HG02870 (cell line): Measurements from ENCODE around the gene EPHB2.

Experiments
- ATAC-seq: cut with Tn5 transposase; IDR thresholded peaks from one replicate; pipeline ENCODE4 v1.9.1; 2021; ENCODE audit warnings: mild to moderate bottlenecking, moderate library complexity; ENCODE audit not compliant: unreplicated experiment

EPHB2 gene

DNA sequence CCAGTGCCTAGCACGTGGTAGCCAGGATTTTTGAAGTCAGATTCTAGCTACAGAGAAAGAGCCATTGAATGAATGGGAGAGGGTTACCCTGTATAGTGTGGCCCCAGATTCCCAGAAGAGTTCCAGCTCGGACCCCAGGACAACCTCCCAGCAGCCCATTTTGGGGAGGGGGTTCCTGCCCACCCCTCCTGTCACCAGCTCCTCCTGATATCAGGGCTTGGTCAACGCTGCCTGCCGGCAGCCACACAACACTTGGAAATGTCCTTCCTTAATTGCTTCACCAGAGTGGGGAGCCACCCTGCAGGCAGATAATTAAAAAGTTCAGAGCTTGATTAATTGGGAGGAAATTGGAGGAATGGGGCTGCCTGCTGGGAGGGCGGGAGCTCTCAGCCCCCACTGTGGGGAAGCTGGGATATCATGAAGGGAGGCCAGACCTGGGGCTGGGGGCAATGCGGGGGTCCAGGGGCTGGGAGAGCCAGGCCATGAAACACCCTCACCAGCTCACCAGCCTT, 141.6 kb downstream of the EPHB2 start:
- no peak for ATAC-seq

DNA sequence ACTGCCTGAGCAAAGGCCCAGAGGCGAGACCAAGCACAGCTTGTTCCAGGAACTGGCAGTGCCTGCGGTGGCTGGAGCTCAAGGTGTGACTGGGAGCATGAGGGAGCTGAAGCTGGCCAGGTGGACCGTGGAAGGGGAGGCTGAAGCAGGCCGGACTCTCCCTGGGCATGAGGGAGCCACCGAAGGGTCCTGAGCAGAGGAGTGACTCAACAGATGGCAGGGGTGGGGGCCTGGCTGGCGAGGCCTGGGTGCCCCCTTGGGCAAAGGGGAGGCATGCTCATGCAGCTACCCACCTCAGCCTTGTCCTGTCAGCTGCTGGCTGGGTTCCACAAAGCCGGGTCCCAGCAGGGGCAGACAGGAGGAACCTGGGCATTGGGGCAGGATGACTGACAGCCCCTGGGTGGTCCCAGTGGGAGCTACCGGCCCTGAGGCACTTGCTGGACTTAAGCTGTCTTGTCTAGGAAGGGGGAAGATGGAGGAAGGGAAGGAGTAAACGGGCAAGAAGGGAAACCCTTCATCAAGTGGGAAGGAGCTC, 143.1 kb downstream of the EPHB2 start:
- ATAC-seq, result no peak

- ATAC-seq, result no peak
Measured at GRCh38 chr1:22854688-22855565, 144.3 kb downstream of the EPHB2 start.

DNA sequence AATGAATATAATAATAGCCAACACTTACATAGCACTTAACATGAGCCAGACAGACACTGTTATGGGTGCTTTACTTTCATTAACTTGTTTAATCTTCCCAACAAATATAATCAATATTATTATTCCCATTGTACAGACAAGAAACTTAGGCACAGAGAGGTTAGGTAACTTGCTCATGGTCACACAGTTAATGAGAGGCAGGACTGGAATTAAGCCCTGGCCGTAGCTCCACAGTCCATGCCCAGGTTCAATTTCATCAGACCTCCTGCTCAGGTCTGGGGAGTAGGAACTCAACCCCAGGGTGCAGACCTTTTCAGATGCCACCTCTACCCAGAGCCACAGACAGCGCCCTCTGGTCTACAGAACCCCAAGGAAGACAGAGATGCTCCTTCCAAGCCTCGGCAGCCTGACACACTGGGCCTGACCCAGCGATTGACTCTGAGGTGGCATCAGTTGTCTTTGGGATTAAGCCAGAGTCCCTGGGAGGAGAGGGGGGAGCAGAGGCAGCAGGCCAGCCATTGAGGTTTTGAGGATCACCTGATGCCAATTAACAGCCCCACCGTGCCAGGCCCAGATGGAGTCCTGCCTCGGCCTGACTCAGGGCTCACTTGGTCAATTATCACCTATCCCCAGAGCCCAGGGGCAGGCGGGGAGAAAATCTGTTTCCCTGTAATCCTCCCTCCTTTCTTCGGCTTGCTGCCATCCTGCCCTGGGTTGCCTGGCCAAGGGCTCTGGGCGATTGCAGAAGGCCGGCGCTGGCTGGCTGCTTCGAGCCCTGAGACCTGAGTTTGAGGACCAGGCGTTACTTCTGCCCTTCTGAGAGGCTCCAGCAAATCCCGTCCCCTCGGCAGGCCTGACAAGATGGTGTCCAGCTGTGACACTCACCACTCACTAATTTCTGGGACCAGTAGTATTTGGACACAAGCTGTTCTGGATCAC, 145.3 kb downstream of the EPHB2 start:
- no peak for ATAC-seq

DNA sequence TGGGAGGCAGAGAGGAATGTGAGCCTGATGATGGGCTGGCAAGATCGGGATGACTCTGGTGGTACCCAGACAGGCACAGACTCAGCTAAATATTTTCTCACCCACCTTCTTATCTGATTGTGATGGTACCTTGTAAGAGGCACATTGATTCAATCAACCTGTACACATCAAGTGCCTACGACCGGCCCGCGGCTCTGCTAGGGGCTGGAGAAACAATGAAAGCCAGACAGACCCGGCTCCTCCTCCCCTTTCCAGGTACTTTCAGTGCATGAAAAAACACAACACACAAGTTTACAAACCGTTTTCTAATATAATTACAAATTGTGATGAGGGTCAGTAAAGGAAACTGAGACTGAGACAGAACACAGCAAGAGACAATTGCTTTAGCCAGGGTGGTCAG, 147.0 kb downstream of the EPHB2 start:
- no peak for ATAC-seq

GRCh38 chr1:22860414-22860800, 149.8 kb downstream of the EPHB2 start:
- no peak for ATAC-seq

DNA sequence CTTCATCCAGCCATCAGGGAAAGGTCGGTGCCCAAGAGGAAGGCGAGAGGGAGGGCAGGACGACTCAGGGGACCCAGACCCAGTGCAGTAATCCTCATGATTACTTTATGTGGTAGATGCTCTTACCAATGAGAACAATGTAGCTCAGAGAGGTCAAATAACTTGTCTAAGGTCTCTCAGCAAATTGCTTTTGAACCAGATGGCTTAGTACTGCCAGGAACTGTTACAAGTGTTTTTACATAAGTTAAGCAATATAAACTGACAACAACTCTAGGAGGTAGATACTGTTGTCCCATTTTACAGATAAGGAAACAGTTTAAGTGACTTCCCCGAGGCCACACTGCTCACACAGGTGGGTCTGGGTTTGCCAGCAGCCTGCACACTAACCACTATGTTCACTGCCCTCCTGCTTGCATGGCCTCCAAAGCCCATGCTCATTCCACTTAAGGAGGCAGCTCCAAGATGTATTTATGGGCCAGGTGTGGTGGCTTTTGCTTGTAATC, 150.3 kb downstream of the EPHB2 start:
- no peak for ATAC-seq

GRCh38 chr1:22861764-22862440, 151.3 kb downstream of the EPHB2 start:
- ATAC-seq, result no peak

DNA sequence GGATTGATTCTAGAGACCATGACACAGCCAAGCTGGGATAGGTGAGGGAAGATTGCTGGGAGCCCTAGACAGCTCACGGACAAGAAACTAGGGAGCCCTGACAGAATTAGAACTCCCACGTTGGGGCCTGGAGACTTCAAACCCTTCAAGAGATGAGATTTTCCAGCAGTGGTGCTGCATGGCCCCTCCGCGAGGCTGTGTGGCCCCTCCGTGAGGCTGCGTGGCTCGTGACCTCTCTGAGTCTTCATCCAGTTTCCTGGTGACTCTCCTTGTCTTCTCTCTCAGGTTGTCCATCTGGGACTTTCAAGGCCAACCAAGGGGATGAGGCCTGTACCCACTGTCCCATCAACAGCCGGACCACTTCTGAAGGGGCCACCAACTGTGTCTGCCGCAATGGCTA, 152.1 kb downstream of the EPHB2 start:
- no peak for ATAC-seq

DNA sequence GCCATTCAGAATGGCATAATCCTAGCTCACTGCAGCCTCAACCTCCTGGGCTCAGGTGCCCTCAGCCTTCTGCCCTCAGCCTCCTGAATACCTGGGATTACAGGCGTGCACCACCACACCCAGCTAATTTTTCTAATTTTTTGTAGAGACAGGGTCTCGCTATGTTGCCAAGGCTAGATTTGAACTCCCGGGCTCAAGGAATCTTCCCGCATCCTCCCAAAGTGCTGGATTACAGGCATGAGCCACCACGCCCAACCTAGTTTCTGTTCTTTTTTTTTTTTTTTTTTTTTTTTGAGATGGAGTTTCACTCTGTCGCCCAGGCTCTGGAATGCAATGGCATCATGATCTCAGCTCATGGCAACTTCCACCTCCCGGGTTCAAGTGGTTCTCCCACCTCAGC, 153.1 kb downstream of the EPHB2 start:
- no peak for ATAC-seq

- ATAC-seq, result no peak
Measured at GRCh38 chr1:22864886-22865285, 154.2 kb downstream of the EPHB2 start.

DNA sequence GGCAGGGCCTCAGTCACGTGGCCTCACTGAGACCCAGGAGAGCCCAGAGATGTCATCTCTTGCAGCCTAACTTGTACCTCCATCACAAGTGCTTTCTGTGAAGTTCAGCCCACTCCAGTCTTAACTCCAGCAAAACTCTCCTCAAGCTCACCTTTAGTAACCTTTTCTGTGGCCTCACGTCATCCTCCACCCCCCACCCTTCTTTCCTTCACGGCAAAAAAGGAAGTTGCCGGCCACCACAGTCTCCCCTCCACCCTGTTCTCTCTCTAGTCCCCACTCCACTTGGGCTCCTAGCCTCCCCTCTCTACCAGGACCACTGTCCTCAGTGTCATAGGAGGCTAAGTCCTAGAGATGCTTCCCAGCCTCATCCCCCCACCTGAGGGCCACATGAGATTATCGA, 155.1 kb downstream of the EPHB2 start:
- ATAC-seq, result no peak

GRCh38 chr1:22866868-22867267, 156.2 kb downstream of the EPHB2 start:
- ATAC-seq, result no peak

DNA sequence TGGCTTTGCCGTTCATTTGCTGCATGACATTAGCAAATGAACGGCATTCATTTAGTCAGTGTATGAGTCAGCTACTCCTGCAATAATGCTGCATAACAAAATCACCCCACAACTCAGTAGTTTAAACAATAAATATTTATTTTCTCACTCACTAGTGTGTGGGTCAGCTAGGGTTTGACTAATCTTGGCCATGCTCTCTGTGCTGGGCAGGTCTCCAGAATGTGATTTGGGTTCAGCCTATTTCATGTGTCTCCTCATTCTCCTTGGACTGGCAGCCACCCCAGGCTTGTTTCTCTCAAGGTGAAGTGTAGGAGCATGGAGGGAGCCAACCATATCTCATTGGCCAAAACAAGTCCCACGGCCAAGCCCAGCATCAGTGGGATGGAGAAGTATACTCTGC, 157.7 kb downstream of the EPHB2 start:
- no peak for ATAC-seq

DNA sequence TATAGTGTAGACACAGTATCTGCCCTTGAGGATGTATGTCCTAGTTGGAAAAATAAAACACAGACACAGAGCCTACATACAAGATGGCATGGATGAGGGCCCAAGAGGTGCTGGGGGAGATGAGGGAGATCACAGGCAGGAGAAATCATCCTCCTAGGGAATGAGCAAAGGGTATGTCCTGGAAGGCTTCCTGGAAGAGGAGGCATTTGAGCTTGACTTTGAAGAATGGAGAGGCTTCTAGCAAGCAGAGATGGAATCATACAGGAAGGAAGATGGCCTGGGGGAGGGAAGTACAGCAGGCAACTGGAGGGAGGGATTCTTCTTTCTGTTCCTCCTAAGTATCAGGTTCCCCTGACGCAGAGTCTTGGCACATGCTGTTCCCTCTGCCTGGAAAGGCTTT, 158.7 kb downstream of the EPHB2 start:
- no peak for ATAC-seq

DNA sequence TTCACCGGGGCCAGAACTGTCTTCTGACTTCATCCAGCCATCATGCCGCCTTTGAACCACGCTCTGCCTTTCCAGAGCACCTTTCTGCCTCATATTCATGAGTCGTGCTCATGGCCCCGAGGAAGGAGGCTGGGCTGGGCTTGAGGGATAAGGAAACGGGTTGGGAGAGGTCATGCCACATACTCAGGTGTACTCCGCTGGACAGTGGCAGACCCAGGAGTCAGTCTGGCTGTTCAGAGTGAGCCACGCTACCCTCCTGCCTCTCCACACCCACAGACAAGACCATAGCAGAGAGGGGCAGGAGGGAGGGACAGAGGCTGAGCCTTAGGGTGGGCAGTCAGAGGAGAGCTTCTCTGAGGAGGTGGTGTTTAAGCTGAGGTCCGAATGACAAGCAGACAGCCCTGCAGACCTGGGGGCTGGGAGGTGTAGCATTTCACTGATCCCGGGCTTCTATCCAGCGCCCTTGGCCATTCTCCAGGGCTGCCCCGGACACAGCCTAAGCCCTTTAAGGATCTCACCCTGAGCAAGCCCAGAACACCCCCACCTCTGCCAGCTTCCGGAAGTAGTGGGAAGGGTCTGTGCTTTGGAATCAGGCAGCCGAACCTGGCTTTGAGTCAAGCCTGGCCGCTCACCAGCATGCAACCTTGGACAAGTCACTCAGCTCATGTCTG, 159.7 kb downstream of the EPHB2 start:
- ATAC-seq, result no peak

GRCh38 chr1:22872981-22873664, 162.5 kb downstream of the EPHB2 start:
- no peak for ATAC-seq

DNA sequence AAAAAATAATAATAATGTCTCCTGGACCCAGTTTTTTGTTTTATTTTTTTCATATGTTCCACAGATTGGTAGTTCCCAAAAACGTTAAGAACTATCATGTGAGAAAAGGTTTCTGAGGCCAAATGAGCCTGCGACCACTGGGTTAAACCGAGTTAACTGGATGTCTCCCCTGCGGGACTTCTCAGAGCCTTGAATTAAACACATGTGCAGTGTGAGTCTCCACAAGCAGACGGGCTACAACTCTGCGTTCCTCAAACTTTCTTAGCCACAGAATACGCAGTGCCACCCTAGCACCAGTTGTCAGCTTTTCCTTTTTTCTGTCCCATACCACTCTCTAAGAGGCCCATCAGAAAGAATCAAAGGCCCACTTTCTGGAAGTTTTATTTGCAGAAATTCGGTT, 164.1 kb downstream of the EPHB2 start:
- no peak for ATAC-seq

GRCh38 chr1:22875241-22875640, 164.6 kb downstream of the EPHB2 start:
- no peak for ATAC-seq

- ATAC-seq, result no peak
Measured at GRCh38 chr1:22875841-22876240, 165.2 kb downstream of the EPHB2 start.
